Caco-2 (cell line): ENCODE data around the gene FCHSD2. TPM values are rescaled to one million over a fixed set of nuclear protein-coding genes. Genes with fewer than 3 reads are reported as not detected.

Experiments used
- BruUV-seq: library from RNA; stranded (reverse); fragments of 400-500 nt; replicated peaks from 2 replicates; lab custom pipeline; 2021; lab: Mats Ljungman, UMichigan
- CTCF ChIA-PET: fragments of 300-600 bp; sonication (Branson Sonifier 250); formaldehyde crosslinking; loops from one replicate; lab custom pipeline; 2022; ENCODE audit warnings: antibody characterized with exemption; lab: Charles Lee
- POLR2A ChIA-PET: fragments of 300-600 bp; sonication (Branson Sonifier 250); formaldehyde crosslinking; loops from one replicate; lab custom pipeline; 2022; ENCODE audit warnings: antibody characterized with exemption; lab: Charles Lee
- DNase-seq, 2 experiments: peaks; one replicate each; pipeline versions ENCODE4 v3.0.0 to v3.0.0-alpha.2; 2020 to 2022
- H3K27me3 ChIP-seq: replicated peaks from 2 replicates; pipeline ENCODE4 v1.6.0; 2011; ENCODE audit warnings: low read length; ENCODE audit not compliant: control insufficient read depth, insufficient read depth
- H3K36me3 ChIP-seq: 2 replicates; pipeline ENCODE4 v1.5.1; 2011; ENCODE audit warnings: low read length; ENCODE audit not compliant: control insufficient read depth, insufficient read depth
- H3K4me1 ChIP-seq: fragments of 250-450 bp; sonication (Bioruptor Pico); 2 replicates; pipeline ENCODE4 v1.5.1; 2020; ENCODE audit warnings: mild to moderate bottlenecking
- H3K4me3 ChIP-seq: 2 replicates; pipeline ENCODE4 v1.5.1; 2011; ENCODE audit warnings: low read depth, mild to moderate bottlenecking, control low read depth, low read length
- H3K9me3 ChIP-seq: fragments of 250-450 bp; sonication (Bioruptor Pico); 2 replicates; pipeline ENCODE4 v1.5.1; 2020; ENCODE audit warnings: mild to moderate bottlenecking, moderate library complexity
- H3K27ac Mint-ChIP-seq: one replicate; pipeline ENCODE4 v1.8.0; 2022; ENCODE audit warnings: mixed read lengths; ENCODE audit not compliant: unreplicated experiment
- H3K27me3 Mint-ChIP-seq: one replicate; pipeline ENCODE4 v1.8.0; 2022; ENCODE audit warnings: mixed read lengths; ENCODE audit not compliant: insufficient read depth, unreplicated experiment
- H3K36me3 Mint-ChIP-seq: one replicate; pipeline ENCODE4 v1.8.0; 2022; ENCODE audit warnings: mild to moderate bottlenecking, mixed read lengths; ENCODE audit not compliant: insufficient read depth, unreplicated experiment
- H3K4me1 Mint-ChIP-seq: one replicate; pipeline ENCODE4 v1.8.0; 2022; ENCODE audit warnings: low read depth, mixed read lengths; ENCODE audit not compliant: unreplicated experiment
- H3K4me3 Mint-ChIP-seq: one replicate; pipeline ENCODE4 v1.8.0; 2022; ENCODE audit warnings: mild to moderate bottlenecking, moderate library complexity, mixed read lengths; ENCODE audit not compliant: unreplicated experiment
- H3K9me3 Mint-ChIP-seq: one replicate; pipeline ENCODE4 v1.8.0; 2022; ENCODE audit warnings: mixed read lengths; ENCODE audit not compliant: unreplicated experiment
- CTCF ChIP-seq, 2 experiments: fragments of 200-600 bp in 1 of 2; IDR thresholded peaks; 1 replicate in 1 of 2; 2 replicates in 1 of 2; pipeline versions ENCODE4 v1.5.1 to v1.8.0; 2011 to 2022; ENCODE audit warnings: antibody characterized with exemption in 1 of 2, control low read depth in 1 of 2, inconsistent platforms in 1 of 2, low read depth in 1 of 2, low read length in 1 of 2, mild to moderate bottlenecking in 1 of 2, moderate library complexity in 1 of 2; ENCODE audit not compliant: insufficient read depth in 1 of 2, severe bottlenecking in 1 of 2, unreplicated experiment in 1 of 2
- intact Hi-C: fragments of 100-400 bp; cut with micrococcal nuclease; formaldehyde crosslinking; loops from one replicate; pipeline ENCODE4 v1.10.0; 2022; ENCODE audit not compliant: unreplicated experiment
- total RNA-seq: library from RNA; stranded (reverse); gene quantifications from 2 replicates; pipeline ENCODE4 v1.2.3, GENCODE V29; 2022

Gene FCHSD2
- total RNA-seq, 1 experiment from 2014 or later = 32.7 TPM

GRCh38 chr11:72939031-72939430, 203.1 kb downstream of the FCHSD2 start:
- intact Hi-C loops = no loop called here
- peaks cover 5% of the 10 kb centered on the region for H3K9me3 ChIP-seq
- DNase-seq = no peak
- Mint-ChIP-seq H3K27me3 (no peaks in the 10 kb centered on the region), H3K27ac (no peak overlapping the region), H3K9me3 (no peaks in the 10 kb centered on the region), H3K4me1 (no peaks in the 10 kb centered on the region), H3K36me3 (no peaks in the 10 kb centered on the region), H3K4me3 (no peak overlapping the region)
- H3K36me3 ChIP-seq = no peaks in the 10 kb centered on the region
- H3K4me1 ChIP-seq = no peaks in the 10 kb centered on the region
- H3K27me3 ChIP-seq = no peaks in the 10 kb centered on the region
- H3K4me3 ChIP-seq = no peak overlapping the region
- no peak for TF ChIP-seq CTCF (IDR thresholded peaks at IDR 0.05; ENCODE audit: insufficient read depth in 1 of 2, low read depth in 1 of 2, low read length in 1 of 2, severe bottlenecking in 1 of 2, unreplicated experiment in 1 of 2)
- ChIA-PET CTCF (no interaction called here), POLR2A (no interaction called here)
- no TSS peak for BruUV-seq

GRCh38 chr11:72937439-72937838, 204.7 kb downstream of the FCHSD2 start:
- CTCF ChIA-PET = no interaction called here
- no peaks in the 10 kb centered on the region for H3K4me1 Mint-ChIP-seq
- no peaks in the 10 kb centered on the region for H3K27me3 Mint-ChIP-seq

GRCh38 chr11:72935700-72936099, 206.4 kb downstream of the FCHSD2 start:
- H3K4me3 ChIP-seq = no peak overlapping the region
- no peaks in the 10 kb centered on the region for H3K9me3 Mint-ChIP-seq
- no peak overlapping the region for H3K4me3 Mint-ChIP-seq
- H3K9me3 ChIP-seq = no peaks in the 10 kb centered on the region
- POLR2A ChIA-PET = no interaction called here
- H3K36me3 ChIP-seq = no peaks in the 10 kb centered on the region
- CTCF ChIA-PET = no interaction called here
- no peaks in the 10 kb centered on the region for H3K27me3 ChIP-seq
- H3K36me3 Mint-ChIP-seq = no peaks in the 10 kb centered on the region
- BruUV-seq = no TSS peak
- intact Hi-C loops = no loop called here
- no peaks in the 10 kb centered on the region for H3K27me3 Mint-ChIP-seq
- no peak for DNase-seq
- no peak for TF ChIP-seq CTCF (IDR thresholded peaks at IDR 0.05; ENCODE audit: insufficient read depth in 1 of 2, low read depth in 1 of 2, low read length in 1 of 2, severe bottlenecking in 1 of 2, unreplicated experiment in 1 of 2)
- H3K4me1 ChIP-seq = no peaks in the 10 kb centered on the region
- no peaks in the 10 kb centered on the region for H3K4me1 Mint-ChIP-seq
- no peak overlapping the region for H3K27ac Mint-ChIP-seq

More at GRCh38 chr11:72937439-72937838, 204.7 kb downstream of the FCHSD2 start:
- DNase-seq = no peak
- POLR2A ChIA-PET = no interaction called here
- no peaks in the 10 kb centered on the region for H3K36me3 ChIP-seq
- Mint-ChIP-seq H3K4me3 (no peak overlapping the region), H3K9me3 (no peaks in the 10 kb centered on the region), H3K36me3 (no peaks in the 10 kb centered on the region), H3K27ac (no peak overlapping the region)
- TF ChIP-seq CTCF (IDR thresholded peaks at IDR 0.05; ENCODE audit: insufficient read depth in 1 of 2, low read depth in 1 of 2, low read length in 1 of 2, severe bottlenecking in 1 of 2, unreplicated experiment in 1 of 2) = no peak
- no peaks in the 10 kb centered on the region for H3K4me1 ChIP-seq
- H3K27me3 ChIP-seq = no peaks in the 10 kb centered on the region
- intact Hi-C loops = no loop called here
- peaks cover 4% of the 10 kb centered on the region for H3K9me3 ChIP-seq
- H3K4me3 ChIP-seq = no peak overlapping the region
- no TSS peak for BruUV-seq
